Measurements from ENCODE around the gene PTPN6. TPM values are rescaled to one million over a fixed set of nuclear protein-coding genes. Genes with fewer than 3 reads are reported as not detected.

PTPN6 gene
- total RNA-seq, 1 experiment from 2014 or later: 47.7 TPM

- TF ChIP-seq REST (IDR thresholded peaks at IDR 0.05; ENCODE audit: low read depth) (no peak), EZH2 (IDR thresholded peaks at IDR 0.05) (no peak)
Measured at GRCh38 chr12:6915789-6916285, 35.3 kb upstream of the PTPN6 start (continued).

GRCh38 chr12:6916426-6917200, 34.5 kb upstream of the PTPN6 start:
- Histone ChIP-seq H3K27ac (ENCODE audit: low read depth, low read length) (no peak overlapping the region), H4K20me1 (ENCODE audit: insufficient read depth) (no peaks in the 10 kb centered on the region), H2AFZ (ENCODE audit: low read depth, low read length, poor library complexity, severe bottlenecking) (no peak overlapping the region), H3K4me3 (replicated peaks in 1 of 2; ENCODE audit: low read depth in 1 of 2, low read length in 2 of 2) (no peak overlapping the region), H3K79me2 (ENCODE audit: insufficient read depth, low read length) (peaks cover 13% of the 10 kb centered on the region; the same call in 1 of the 2 replicates), H3K36me3 (ENCODE audit: control insufficient read depth in 1 of 2, insufficient read depth in 2 of 2, low read length in 2 of 2) (peaks cover 8 to 17% of the 10 kb centered on the region in 2 experiments), H3K9ac (ENCODE audit: low read length) (no peak overlapping the region), H3K9me2 (ENCODE audit: insufficient read depth) (no peaks in the 10 kb centered on the region), H3K9me3 (ENCODE audit: control insufficient read depth in 1 of 2, insufficient read depth in 1 of 2, low read depth in 1 of 2, low read length in 2 of 2) (no peaks in the 10 kb centered on the region), H3K27me3 (ENCODE audit: insufficient read depth, low read length) (no peaks in the 10 kb centered on the region), H3K4me1 (ENCODE audit: control insufficient read depth in 1 of 2, insufficient read depth in 2 of 2, low read length in 2 of 2) (peaks cover 15 to 29% of the 10 kb centered on the region in 2 experiments), H3K4me2 (ENCODE audit: low read length) (no peak overlapping the region)
- DNase-seq (ENCODE audit: low read depth, low spot score): no peak
- BruUV-seq (replicated peaks): TSS peak; percentile 31
- intact Hi-C loops (cut with micrococcal nuclease): no loop called here
- POLR2A ChIA-PET: interaction anchor here (1.4 kb wide), 1 partner anchor 9 kb away, joined by 3 read pairs; no protein-coding TSS in a partner anchor
- RAD21 ChIA-PET (ENCODE audit: low non-redundant PET in 1 of 2, low total read pairs in 2 of 2, uncharacterized antibody in 2 of 2, unreplicated experiment in 2 of 2): no interaction called here
- CTCF ChIA-PET: no interaction called here
- no peak for ATAC-seq
- TF ChIP-seq CEBPB (IDR thresholded peaks at IDR 0.05; ENCODE audit: low read depth): no peak
- no peak for TF ChIP-seq EGR1 (IDR thresholded peaks at IDR 0.05; ENCODE audit: low read depth)
- TF ChIP-seq ATF3 (IDR thresholded peaks at IDR 0.05): no peak
- TF ChIP-seq EZH2phosphoT487 (IDR thresholded peaks at IDR 0.05; ENCODE audit: borderline replicate concordance): no peak
- no peak for TF ChIP-seq CBX3 (IDR thresholded peaks at IDR 0.05; ENCODE audit: low read depth)
- no peak for TF ChIP-seq MAX (IDR thresholded peaks at IDR 0.05)
- TF ChIP-seq POLR2A (IDR thresholded peaks at IDR 0.05; ENCODE audit: borderline replicate concordance, extremely low read depth, insufficient read depth, insufficient read length): no peak
- TF ChIP-seq CTCF (IDR thresholded peaks at IDR 0.05 in 2 of 3, conservative IDR thresholded peaks at IDR 0.05 in 1 of 3; ENCODE audit: borderline replicate concordance in 1 of 3, insufficient read depth in 1 of 3, low read depth in 2 of 3, low read length in 2 of 3): no peak
- TF ChIP-seq REST (IDR thresholded peaks at IDR 0.05; ENCODE audit: low read depth): no peak
- TF ChIP-seq POLR2AphosphoS5 (IDR thresholded peaks at IDR 0.05; ENCODE audit: low read depth, low read length): no peak
- TF ChIP-seq FOSL1 (IDR thresholded peaks at IDR 0.05; ENCODE audit: low read depth): no peak
- TF ChIP-seq RAD21 (IDR thresholded peaks at IDR 0.05; ENCODE audit: low read depth): no peak
- no peak for TF ChIP-seq TCF7L2 (IDR thresholded peaks at IDR 0.05; ENCODE audit: borderline replicate concordance, extremely low read depth, insufficient read depth, insufficient read length)

Data from HCT116 (cell line).